Measurements from ENCODE around the gene LRMDA.

The LRMDA gene

GRCh38 chr10:76459016-76459730 lies 1027.7 kb downstream of the LRMDA start:
- H4K20me1 ChIP-seq (ENCODE audit: low read depth, low read length): no peaks in the 10 kb centered on the region
- no peak overlapping the region for H3K27ac ChIP-seq (ENCODE audit: low read depth, low read length)
- H3K9me3 ChIP-seq (ENCODE audit: insufficient read depth, low read length): no peaks in the 10 kb centered on the region
- H3K36me3 ChIP-seq (ENCODE audit: low read length): no peaks in the 10 kb centered on the region
- no peak overlapping the region for H3K9ac ChIP-seq (ENCODE audit: low read length)
- no peak for TF ChIP-seq EZH2phosphoT487 (conservative IDR thresholded peaks at IDR 0.05; ENCODE audit: low read length)
- TF ChIP-seq CTCF (IDR thresholded peaks at IDR 0.05; ENCODE audit: insufficient read depth, low read length, poor library complexity, severe bottlenecking): no peak
- H3K4me3 ChIP-seq (ENCODE audit: insufficient read depth, low read length, poor library complexity, severe bottlenecking): no peak overlapping the region
- no peaks in the 10 kb centered on the region for H3K27me3 ChIP-seq (ENCODE audit: low read length)
- no peaks in the 10 kb centered on the region for H3F3A ChIP-seq (ENCODE audit: insufficient read depth)
- H3K4me2 ChIP-seq (ENCODE audit: low read depth, low read length, poor library complexity, severe bottlenecking): no peak overlapping the region
- H2AFZ ChIP-seq (ENCODE audit: low read depth, low read length, severe bottlenecking): no peak overlapping the region
- no peaks in the 10 kb centered on the region for H3K9me2 ChIP-seq (replicated peaks; ENCODE audit: insufficient read depth, low read length)
- no peaks in the 10 kb centered on the region for H3K79me2 ChIP-seq (ENCODE audit: insufficient read depth, low read length)

- Histone ChIP-seq H2AFZ (ENCODE audit: low read depth, low read length, severe bottlenecking) (no peak overlapping the region), H3K9me2 (replicated peaks; ENCODE audit: insufficient read depth, low read length) (no peaks in the 10 kb centered on the region), H3K9me3 (ENCODE audit: insufficient read depth, low read length) (no peaks in the 10 kb centered on the region), H3K27me3 (ENCODE audit: low read length) (no peaks in the 10 kb centered on the region), H3K27ac (ENCODE audit: low read depth, low read length) (no peak overlapping the region), H3F3A (ENCODE audit: insufficient read depth) (no peaks in the 10 kb centered on the region), H3K36me3 (ENCODE audit: low read length) (no peaks in the 10 kb centered on the region), H3K79me2 (ENCODE audit: insufficient read depth, low read length) (no peaks in the 10 kb centered on the region), H3K4me3 (ENCODE audit: insufficient read depth, low read length, poor library complexity, severe bottlenecking) (no peak overlapping the region), H4K20me1 (ENCODE audit: low read depth, low read length) (no peaks in the 10 kb centered on the region), H3K4me2 (ENCODE audit: low read depth, low read length, poor library complexity, severe bottlenecking) (no peak overlapping the region), H3K9ac (ENCODE audit: low read length) (no peak overlapping the region)
- no peak for TF ChIP-seq CTCF (IDR thresholded peaks at IDR 0.05; ENCODE audit: insufficient read depth, low read length, poor library complexity, severe bottlenecking)
- TF ChIP-seq EZH2phosphoT487 (conservative IDR thresholded peaks at IDR 0.05; ENCODE audit: low read length): no peak
Measured at GRCh38 chr10:76461024-76461423, 1029.6 kb downstream of the LRMDA start.

GRCh38 chr10:76463111-76463510 lies 1031.7 kb downstream of the LRMDA start:
- no peaks in the 10 kb centered on the region for H3K9me2 ChIP-seq (replicated peaks; ENCODE audit: insufficient read depth, low read length)
- H2AFZ ChIP-seq (ENCODE audit: low read depth, low read length, severe bottlenecking): no peak overlapping the region
- H3K27me3 ChIP-seq (ENCODE audit: low read length): no peaks in the 10 kb centered on the region
- H3K27ac ChIP-seq (ENCODE audit: low read depth, low read length): no peak overlapping the region
- H3K4me2 ChIP-seq (ENCODE audit: low read depth, low read length, poor library complexity, severe bottlenecking): no peak overlapping the region
- TF ChIP-seq EZH2phosphoT487 (conservative IDR thresholded peaks at IDR 0.05; ENCODE audit: low read length) (no peak), CTCF (IDR thresholded peaks at IDR 0.05; ENCODE audit: insufficient read depth, low read length, poor library complexity, severe bottlenecking) (no peak)
- H3K9ac ChIP-seq (ENCODE audit: low read length): no peak overlapping the region
- H3F3A ChIP-seq (ENCODE audit: insufficient read depth): no peaks in the 10 kb centered on the region
- no peaks in the 10 kb centered on the region for H4K20me1 ChIP-seq (ENCODE audit: low read depth, low read length)
- no peak overlapping the region for H3K4me3 ChIP-seq (ENCODE audit: insufficient read depth, low read length, poor library complexity, severe bottlenecking)
- H3K79me2 ChIP-seq (ENCODE audit: insufficient read depth, low read length): no peaks in the 10 kb centered on the region
- no peaks in the 10 kb centered on the region for H3K9me3 ChIP-seq (ENCODE audit: insufficient read depth, low read length)
- no peaks in the 10 kb centered on the region for H3K36me3 ChIP-seq (ENCODE audit: low read length)

Data from SU-DHL-6 (cell line).